HEK293 (cell line): ENCODE results near the gene WHRN.
A peak's percentile ranks its signal among the peaks of the same experiment; 100 is the strongest.

ENCODE experiments used
- CTCF ChIA-PET: fragments of 350-600 bp; formaldehyde crosslinking; extraction: SDS; loops from one replicate; lab custom pipeline; 2021; ENCODE audit warnings: antibody characterized with exemption; lab: Yijun Ruan, JAX
- POLR2A ChIA-PET: fragments of 300-600 bp; formaldehyde crosslinking; extraction: SDS; loops from one replicate; lab custom pipeline; 2020; ENCODE audit warnings: antibody characterized with exemption, inconsistent platforms; lab: Yijun Ruan, JAX
- H3K27ac ChIP-seq: fragments of 200-500 bp; sonication (Bioruptor generic); 2 replicates; pipeline ENCODE4 v1.5.1; 2014; ENCODE audit warnings: low read depth, low read length, control low read depth, inconsistent platforms; ENCODE audit errors: extremely low read depth
- H3K36me3 ChIP-seq, 2 experiments: fragments of 200-500 bp in 1 of 2; sonication (Bioruptor generic) in 1 of 2; 1 replicate in 1 of 2; 2 replicates in 1 of 2; pipeline ENCODE4 v1.5.1; 2014 to 2017; ENCODE audit warnings: inconsistent platforms in 2 of 2, low read length in 2 of 2; ENCODE audit not compliant: control insufficient read depth in 2 of 2, insufficient read depth in 1 of 2
- H3K4me1 ChIP-seq: fragments of 200-500 bp; sonication (Bioruptor generic); 2 replicates; pipeline ENCODE4 v1.5.1; 2014; ENCODE audit warnings: mild to moderate bottlenecking, low read length, inconsistent platforms; ENCODE audit not compliant: control insufficient read depth, insufficient read depth
- H3K4me3 ChIP-seq: 2 replicates; pipeline ENCODE4 v1.5.1; 2011; ENCODE audit warnings: low read depth, mild to moderate bottlenecking, control low read depth, low read length, moderate library complexity
- H3K9me3 ChIP-seq: fragments of 200-500 bp; sonication (Bioruptor generic); 2 replicates; pipeline ENCODE4 v1.5.1; 2014; ENCODE audit warnings: low read depth, low read length, inconsistent platforms; ENCODE audit not compliant: control insufficient read depth, insufficient read depth
- PRDM1 ChIP-seq: fragments of 450-650 bp; formaldehyde crosslinking; IDR thresholded peaks from 2 replicates; pipeline ENCODE4; 2016; ENCODE audit warnings: missing biosample characterization, missing genetic modification characterization
- SALL2 ChIP-seq: fragments of 450-650 bp; formaldehyde crosslinking; IDR thresholded peaks from 2 replicates; pipeline ENCODE4 v1.5.0; 2017; ENCODE audit warnings: missing biosample characterization, mild to moderate bottlenecking, missing genetic modification characterization, borderline replicate concordance
- SCRT1 ChIP-seq: fragments of 450-650 bp; formaldehyde crosslinking; IDR thresholded peaks from 2 replicates; pipeline ENCODE4 v1.5.1; 2016; ENCODE audit warnings: missing biosample characterization, missing genetic modification characterization, borderline replicate concordance
- TRIM28 ChIP-seq: IDR thresholded peaks from 2 replicates; pipeline ENCODE4 v1.6.1; 2011; ENCODE audit warnings: low read length, control low read depth, borderline replicate concordance
- ZBTB48 ChIP-seq: fragments of 450-650 bp; formaldehyde crosslinking; IDR thresholded peaks from 2 replicates; pipeline ENCODE4 v1.5.1; 2016; ENCODE audit warnings: missing biosample characterization, missing genetic modification characterization
- ZNF132 ChIP-seq: fragments of 450-650 bp; formaldehyde crosslinking; IDR thresholded peaks from 2 replicates; pipeline ENCODE4 v1.5.1; 2017; ENCODE audit warnings: missing biosample characterization, missing genetic modification characterization, borderline replicate concordance
- ZNF133 ChIP-seq: fragments of 450-650 bp; formaldehyde crosslinking; IDR thresholded peaks from 2 replicates; pipeline ENCODE4 v1.5.1; 2016; ENCODE audit warnings: missing biosample characterization, missing genetic modification characterization
- ZNF155 ChIP-seq: fragments of 450-650 bp; formaldehyde crosslinking; IDR thresholded peaks from 2 replicates; pipeline ENCODE4 v1.5.1; 2016; ENCODE audit warnings: missing biosample characterization, missing genetic modification characterization
- ZNF274 ChIP-seq, 2 experiments: fragments of 200-500 bp in 1 of 2; fragments of 450-650 bp in 1 of 2; sonication (Bioruptor generic) in 1 of 2; formaldehyde crosslinking in 1 of 2; IDR thresholded peaks; 2 replicates each; pipeline versions ENCODE4 v1.5.1 to v1.6.1; 2014 to 2016; ENCODE audit warnings: borderline replicate concordance in 1 of 2, inconsistent platforms in 1 of 2, low read length in 1 of 2, missing biosample characterization in 1 of 2, missing genetic modification characterization in 1 of 2
- ZNF37A ChIP-seq: fragments of 450-650 bp; IDR thresholded peaks from 2 replicates; pipeline ENCODE4 v1.5.1; 2018; ENCODE audit warnings: missing biosample characterization, missing genetic modification characterization
- ZNF404 ChIP-seq: fragments of 450-650 bp; formaldehyde crosslinking; IDR thresholded peaks from 2 replicates; pipeline ENCODE4 v1.5.1; 2017; ENCODE audit warnings: missing biosample characterization, missing genetic modification characterization
- ZNF423 ChIP-seq: fragments of 450-650 bp; formaldehyde crosslinking; IDR thresholded peaks from 2 replicates; pipeline ENCODE4 v1.5.1; 2016; ENCODE audit warnings: missing biosample characterization, missing genetic modification characterization
- ZNF426 ChIP-seq: fragments of 450-650 bp; formaldehyde crosslinking; IDR thresholded peaks from 2 replicates; pipeline ENCODE4 v1.5.1; 2017; ENCODE audit warnings: missing biosample characterization, missing genetic modification characterization, mild to moderate bottlenecking, inconsistent platforms, moderate library complexity
- ZNF473 ChIP-seq: fragments of 450-650 bp; formaldehyde crosslinking; IDR thresholded peaks from 2 replicates; pipeline ENCODE4 v1.5.1; 2017; ENCODE audit warnings: missing biosample characterization, missing genetic modification characterization
- ZNF560 ChIP-seq: fragments of 450-650 bp; formaldehyde crosslinking; IDR thresholded peaks from 2 replicates; pipeline ENCODE4 v1.5.1; 2017; ENCODE audit warnings: missing biosample characterization, missing genetic modification characterization, borderline replicate concordance
- ZNF585B ChIP-seq: fragments of 450-650 bp; formaldehyde crosslinking; IDR thresholded peaks from 2 replicates; pipeline ENCODE4 v1.5.1; 2016; ENCODE audit warnings: missing biosample characterization, missing genetic modification characterization
- ZNF621 ChIP-seq: fragments of 450-650 bp; formaldehyde crosslinking; IDR thresholded peaks from 2 replicates; pipeline ENCODE4 v1.5.1; 2017; ENCODE audit warnings: missing biosample characterization, missing genetic modification characterization
- ZNF76 ChIP-seq: fragments of 450-650 bp; formaldehyde crosslinking; IDR thresholded peaks from 2 replicates; pipeline ENCODE4; 2016; ENCODE audit warnings: low read depth, missing biosample characterization, missing genetic modification characterization, borderline replicate concordance
- ZNF768 ChIP-seq: fragments of 450-650 bp; formaldehyde crosslinking; IDR thresholded peaks from 2 replicates; pipeline ENCODE4 v1.5.1; 2018; ENCODE audit warnings: missing biosample characterization, mild to moderate bottlenecking, missing genetic modification characterization
- TF ChIP-seq, protein P1 (sequence below): fragments of 450-650 bp; formaldehyde crosslinking; IDR thresholded peaks from 2 replicates; pipeline ENCODE4 v1.5.1; 2016; ENCODE audit warnings: missing biosample characterization, missing genetic modification characterization
- TF ChIP-seq, protein P2 (sequence below): fragments of 450-650 bp; formaldehyde crosslinking; IDR thresholded peaks from 2 replicates; pipeline ENCODE4 v1.5.1; 2016; ENCODE audit warnings: missing biosample characterization, missing genetic modification characterization
- TF ChIP-seq, protein P3 (sequence below): fragments of 450-650 bp; formaldehyde crosslinking; IDR thresholded peaks from 2 replicates; pipeline ENCODE4 v1.5.1; 2017; ENCODE audit warnings: missing biosample characterization, missing genetic modification characterization
- TF ChIP-seq, protein P4 (sequence below): fragments of 450-650 bp; formaldehyde crosslinking; IDR thresholded peaks from 2 replicates; pipeline ENCODE4 v1.5.1; 2016; ENCODE audit warnings: missing biosample characterization, missing genetic modification characterization

The WHRN gene

DNA sequence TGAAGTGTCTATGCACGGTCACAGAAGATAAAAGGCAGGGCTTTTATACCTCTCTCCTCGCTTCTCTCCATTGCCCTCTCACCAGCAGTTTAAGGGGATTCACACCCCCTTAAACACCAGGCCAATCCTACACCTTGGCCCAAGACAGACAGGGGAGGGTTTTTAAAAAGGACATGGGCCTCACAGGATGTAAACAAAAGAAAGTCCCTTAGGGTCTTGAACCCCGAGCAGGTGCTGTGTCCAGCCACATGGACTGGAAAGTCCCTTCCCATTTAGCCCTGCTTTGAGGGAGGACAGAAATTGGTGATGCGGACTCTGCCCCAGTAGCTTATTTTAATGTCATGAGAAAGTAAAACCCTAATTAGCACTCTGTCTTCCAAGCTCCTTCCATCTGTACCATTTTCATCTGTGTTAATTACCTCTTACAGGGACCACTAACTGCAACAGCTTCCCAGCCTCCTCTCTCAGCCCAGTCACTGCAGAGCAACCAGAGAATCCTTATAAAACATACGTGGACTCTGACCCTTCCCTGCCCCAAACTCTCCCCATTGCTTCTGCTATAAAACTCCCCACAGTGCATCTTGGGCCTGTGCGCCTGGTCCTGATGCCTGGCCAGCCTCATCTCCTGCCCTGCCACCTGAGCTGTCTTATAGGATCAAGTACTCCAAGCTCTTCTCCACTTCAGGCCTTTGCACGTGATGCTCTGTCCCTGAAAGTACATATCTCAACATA lies 16.7 kb downstream of the WHRN start:
- Histone ChIP-seq H3K36me3 (no peaks in the 10 kb centered on the region), H3K4me1 (no peaks in the 10 kb centered on the region), H3K27ac (no peak overlapping the region), H3K4me3 (no peak overlapping the region), H3K9me3 (no peaks in the 10 kb centered on the region)
- ChIA-PET POLR2A (interaction anchor here (0.9 kb wide), 1 partner anchor 14 kb away, joined by 3 read pairs; no protein-coding TSS in a partner anchor), CTCF (interaction anchor here (0.6 to 6.6 kb wide), 22 partner anchors 13 to 1234 kb away, joined by 3 to 128 read pairs (median 6); no protein-coding TSS in a partner anchor)
- TF ChIP-seq PRDM1 (tag by site-specific recombination) (no peak), ZNF76 (tag by site-specific recombination) (no peak), ZNF585B (tag by site-specific recombination) (no peak), SALL2 (tag by site-specific recombination) (no peak), ZNF274 (IDR thresholded peaks at IDR 0.05; ENCODE audit: low read length) (no peak), ZNF274 (tag by site-specific recombination; IDR thresholded peaks at IDR 0.05; ENCODE audit: borderline replicate concordance) (no peak), ZNF404 (no peak)
- TF ChIP-seq, protein P1, sequence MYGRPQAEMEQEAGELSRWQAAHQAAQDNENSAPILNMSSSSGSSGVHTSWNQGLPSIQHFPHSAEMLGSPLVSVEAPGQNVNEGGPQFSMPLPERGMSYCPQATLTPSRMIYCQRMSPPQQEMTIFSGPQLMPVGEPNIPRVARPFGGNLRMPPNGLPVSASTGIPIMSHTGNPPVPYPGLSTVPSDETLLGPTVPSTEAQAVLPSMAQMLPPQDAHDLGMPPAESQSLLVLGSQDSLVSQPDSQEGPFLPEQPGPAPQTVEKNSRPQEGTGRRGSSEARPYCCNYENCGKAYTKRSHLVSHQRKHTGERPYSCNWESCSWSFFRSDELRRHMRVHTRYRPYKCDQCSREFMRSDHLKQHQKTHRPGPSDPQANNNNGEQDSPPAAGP (tag by site-specific recombination) = no peak

DNA sequence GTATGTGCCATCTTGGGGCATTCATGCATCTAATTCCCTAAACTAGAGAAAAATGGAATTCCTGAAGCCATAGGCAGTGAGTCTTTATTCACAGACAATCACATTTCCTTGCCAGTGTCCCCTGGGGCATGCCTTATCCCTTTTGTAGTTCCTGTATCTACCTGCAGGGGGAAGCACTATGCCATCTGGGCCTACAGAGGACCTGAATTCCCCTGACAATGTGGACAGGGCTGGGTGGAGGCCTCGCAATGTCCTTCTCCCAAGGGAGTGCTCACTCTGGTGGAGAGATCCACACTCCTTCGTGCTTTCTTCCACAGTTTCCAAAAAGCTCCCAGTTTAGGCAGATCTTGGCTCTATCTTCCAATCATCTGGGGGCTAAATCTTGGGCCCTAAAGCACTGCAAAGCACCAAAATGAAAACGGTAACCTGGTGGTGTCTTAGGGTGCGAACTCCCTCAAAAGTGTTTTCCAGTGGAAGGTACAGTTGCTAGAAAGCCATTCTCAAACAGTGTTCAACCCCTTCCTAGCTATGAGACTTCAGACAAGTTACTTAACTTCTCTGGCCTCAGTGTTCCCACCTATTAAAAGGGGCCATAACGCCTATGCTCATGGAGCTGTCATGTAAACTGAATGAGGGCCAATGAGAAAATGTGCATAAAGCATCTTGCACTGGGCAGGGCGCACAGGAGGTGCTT lies 17.5 kb downstream of the WHRN start:
- H3K9me3 ChIP-seq = no peaks in the 10 kb centered on the region
- H3K4me1 ChIP-seq = no peaks in the 10 kb centered on the region
- H3K27ac ChIP-seq = no peak overlapping the region
- ChIA-PET CTCF (interaction anchor here (0.6 to 6.6 kb wide), 37 partner anchors 8 to 1963 kb away, joined by 3 to 128 read pairs (median 4); no protein-coding TSS in a partner anchor), POLR2A (interaction anchor here (0.9 kb wide), 1 partner anchor 14 kb away, joined by 3 read pairs; no protein-coding TSS in a partner anchor)
- no peaks in the 10 kb centered on the region for H3K36me3 ChIP-seq
- H3K4me3 ChIP-seq = no peak overlapping the region
- TF ChIP-seq, protein P2, sequence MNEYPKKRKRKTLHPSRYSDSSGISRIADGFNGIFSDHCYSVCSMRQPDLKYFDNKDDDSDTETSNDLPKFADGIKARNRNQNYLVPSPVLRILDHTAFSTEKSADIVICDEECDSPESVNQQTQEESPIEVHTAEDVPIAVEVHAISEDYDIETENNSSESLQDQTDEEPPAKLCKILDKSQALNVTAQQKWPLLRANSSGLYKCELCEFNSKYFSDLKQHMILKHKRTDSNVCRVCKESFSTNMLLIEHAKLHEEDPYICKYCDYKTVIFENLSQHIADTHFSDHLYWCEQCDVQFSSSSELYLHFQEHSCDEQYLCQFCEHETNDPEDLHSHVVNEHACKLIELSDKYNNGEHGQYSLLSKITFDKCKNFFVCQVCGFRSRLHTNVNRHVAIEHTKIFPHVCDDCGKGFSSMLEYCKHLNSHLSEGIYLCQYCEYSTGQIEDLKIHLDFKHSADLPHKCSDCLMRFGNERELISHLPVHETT (tag by site-specific recombination) = no peak
- TF ChIP-seq ZNF155 (tag by site-specific recombination) = no peak
- no peak for TF ChIP-seq SCRT1
- TF ChIP-seq ZNF560 (tag by site-specific recombination) = no peak
- TF ChIP-seq ZNF37A (tag by site-specific recombination) = no peak
- no peak for TF ChIP-seq ZNF426 (tag by site-specific recombination)
- TF ChIP-seq, protein P3, sequence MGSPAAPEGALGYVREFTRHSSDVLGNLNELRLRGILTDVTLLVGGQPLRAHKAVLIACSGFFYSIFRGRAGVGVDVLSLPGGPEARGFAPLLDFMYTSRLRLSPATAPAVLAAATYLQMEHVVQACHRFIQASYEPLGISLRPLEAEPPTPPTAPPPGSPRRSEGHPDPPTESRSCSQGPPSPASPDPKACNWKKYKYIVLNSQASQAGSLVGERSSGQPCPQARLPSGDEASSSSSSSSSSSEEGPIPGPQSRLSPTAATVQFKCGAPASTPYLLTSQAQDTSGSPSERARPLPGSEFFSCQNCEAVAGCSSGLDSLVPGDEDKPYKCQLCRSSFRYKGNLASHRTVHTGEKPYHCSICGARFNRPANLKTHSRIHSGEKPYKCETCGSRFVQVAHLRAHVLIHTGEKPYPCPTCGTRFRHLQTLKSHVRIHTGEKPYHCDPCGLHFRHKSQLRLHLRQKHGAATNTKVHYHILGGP (tag by site-specific recombination) = no peak
- no peak for TF ChIP-seq ZNF132 (tag by site-specific recombination)
- peak; percentile 30; the same call in 1 of the 2 replicates for TF ChIP-seq TRIM28
- TF ChIP-seq ZNF621 (tag by site-specific recombination) = no peak
- TF ChIP-seq ZBTB48 (tag by site-specific recombination) = 0 out of 2 replicates have a peak, but pooled peaks have one; percentile 17
- TF ChIP-seq ZNF133 (tag by site-specific recombination) = no peak
- TF ChIP-seq ZNF473 (tag by site-specific recombination) = no peak
- TF ChIP-seq ZNF423 = peak; percentile 50; the same call in 1 of the 2 replicates
- TF ChIP-seq, protein P4, sequence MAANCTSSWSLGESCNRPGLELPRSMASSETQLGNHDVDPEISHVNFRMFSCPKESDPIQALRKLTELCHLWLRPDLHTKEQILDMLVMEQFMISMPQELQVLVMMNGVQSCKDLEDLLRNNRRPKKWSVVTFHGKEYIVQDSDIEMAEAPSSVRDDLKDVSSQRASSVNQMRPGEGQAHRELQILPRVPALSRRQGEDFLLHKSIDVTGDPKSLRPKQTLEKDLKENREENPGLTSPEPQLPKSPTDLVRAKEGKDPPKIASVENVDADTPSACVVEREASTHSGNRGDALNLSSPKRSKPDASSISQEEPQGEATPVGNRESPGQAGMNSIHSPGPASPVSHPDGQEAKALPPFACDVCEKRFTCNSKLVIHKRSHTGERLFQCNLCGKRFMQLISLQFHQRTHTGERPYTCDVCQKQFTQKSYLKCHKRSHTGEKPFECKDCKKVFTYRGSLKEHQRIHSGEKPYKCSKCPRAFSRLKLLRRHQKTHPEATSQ = no peak
- no peak for TF ChIP-seq ZNF768 (tag by site-specific recombination)
